ENCODE results near the gene CMTR2.

The CMTR2 gene

GRCh38 chr16:71254832-71255525, 34.2 kb downstream of the CMTR2 start:
- H3K36me3 ChIP-seq (ENCODE audit: control insufficient read depth, insufficient read depth, low read length): no peaks in the 10 kb centered on the region
- no peak overlapping the region for H3K4me3 ChIP-seq (ENCODE audit: low read depth, low read length)
- H3K27me3 ChIP-seq (ENCODE audit: control insufficient read depth, insufficient read depth, low read length): no peaks in the 10 kb centered on the region
- H3K9me3 ChIP-seq (ENCODE audit: control insufficient read depth, insufficient read depth, low read depth, low read length): no peaks in the 10 kb centered on the region
- no peak overlapping the region for H3K9ac ChIP-seq (ENCODE audit: low read length)
- H3K4me1 ChIP-seq (ENCODE audit: control insufficient read depth, insufficient read depth, low read length): peaks cover 11% of the 10 kb centered on the region
- peak overlapping the region; percentile 58; the same call in 1 of the 2 replicates for H3K27ac ChIP-seq (ENCODE audit: low read depth, low read length)

GRCh38 chr16:71250461-71251235, 38.6 kb downstream of the CMTR2 start:
- no peak overlapping the region for H3K9ac ChIP-seq (ENCODE audit: low read length)
- no peaks in the 10 kb centered on the region for H3K27me3 ChIP-seq (ENCODE audit: control insufficient read depth, insufficient read depth, low read length)
- no peaks in the 10 kb centered on the region for H3K36me3 ChIP-seq (ENCODE audit: control insufficient read depth, insufficient read depth, low read length)
- peaks cover 7% of the 10 kb centered on the region for H3K4me1 ChIP-seq (ENCODE audit: control insufficient read depth, insufficient read depth, low read length)
- H3K4me3 ChIP-seq (ENCODE audit: low read depth, low read length): no peak overlapping the region
- H3K27ac ChIP-seq (ENCODE audit: low read depth, low read length): no peak overlapping the region
- H3K9me3 ChIP-seq (ENCODE audit: control insufficient read depth, insufficient read depth, low read depth, low read length): no peaks in the 10 kb centered on the region

- Histone ChIP-seq H3K4me3 (ENCODE audit: low read depth, low read length) (no peak overlapping the region), H3K27me3 (ENCODE audit: control insufficient read depth, insufficient read depth, low read length) (no peaks in the 10 kb centered on the region), H3K9ac (ENCODE audit: low read length) (no peak overlapping the region), H3K36me3 (ENCODE audit: control insufficient read depth, insufficient read depth, low read length) (no peaks in the 10 kb centered on the region), H3K4me1 (ENCODE audit: control insufficient read depth, insufficient read depth, low read length) (no peaks in the 10 kb centered on the region), H3K27ac (ENCODE audit: low read depth, low read length) (no peak overlapping the region), H3K9me3 (ENCODE audit: control insufficient read depth, insufficient read depth, low read depth, low read length) (no peaks in the 10 kb centered on the region)
Measured at GRCh38 chr16:71249399-71249798, 39.8 kb downstream of the CMTR2 start.

- no peaks in the 10 kb centered on the region for H3K4me1 ChIP-seq (ENCODE audit: control insufficient read depth, insufficient read depth, low read length)
Measured at GRCh38 chr16:71247478-71247877, 41.7 kb downstream of the CMTR2 start.

GRCh38 chr16:71246309-71246708, 42.9 kb downstream of the CMTR2 start:
- Histone ChIP-seq H3K4me1 (ENCODE audit: control insufficient read depth, insufficient read depth, low read length) (no peaks in the 10 kb centered on the region), H3K36me3 (ENCODE audit: control insufficient read depth, insufficient read depth, low read length) (no peaks in the 10 kb centered on the region), H3K27ac (ENCODE audit: low read depth, low read length) (no peak overlapping the region), H3K4me3 (ENCODE audit: low read depth, low read length) (no peak overlapping the region), H3K9ac (ENCODE audit: low read length) (no peak overlapping the region), H3K27me3 (ENCODE audit: control insufficient read depth, insufficient read depth, low read length) (no peaks in the 10 kb centered on the region), H3K9me3 (ENCODE audit: control insufficient read depth, insufficient read depth, low read depth, low read length) (no peaks in the 10 kb centered on the region)

More at GRCh38 chr16:71247478-71247877, 41.7 kb downstream of the CMTR2 start:
- Histone ChIP-seq H3K4me3 (ENCODE audit: low read depth, low read length) (no peak overlapping the region), H3K27ac (ENCODE audit: low read depth, low read length) (no peak overlapping the region), H3K9me3 (ENCODE audit: control insufficient read depth, insufficient read depth, low read depth, low read length) (no peaks in the 10 kb centered on the region), H3K36me3 (ENCODE audit: control insufficient read depth, insufficient read depth, low read length) (no peaks in the 10 kb centered on the region), H3K27me3 (ENCODE audit: control insufficient read depth, insufficient read depth, low read length) (no peaks in the 10 kb centered on the region), H3K9ac (ENCODE audit: low read length) (no peak overlapping the region)

GRCh38 chr16:71244521-71244920, 44.7 kb downstream of the CMTR2 start:
- no peaks in the 10 kb centered on the region for H3K36me3 ChIP-seq (ENCODE audit: control insufficient read depth, insufficient read depth, low read length)

GRCh38 chr16:71242601-71243000, 46.6 kb downstream of the CMTR2 start:
- no peaks in the 10 kb centered on the region for H3K4me1 ChIP-seq (ENCODE audit: control insufficient read depth, insufficient read depth, low read length)
- H3K27ac ChIP-seq (ENCODE audit: low read depth, low read length): no peak overlapping the region
- no peaks in the 10 kb centered on the region for H3K36me3 ChIP-seq (ENCODE audit: control insufficient read depth, insufficient read depth, low read length)
- no peaks in the 10 kb centered on the region for H3K9me3 ChIP-seq (ENCODE audit: control insufficient read depth, insufficient read depth, low read depth, low read length)
- no peaks in the 10 kb centered on the region for H3K27me3 ChIP-seq (ENCODE audit: control insufficient read depth, insufficient read depth, low read length)
- H3K4me3 ChIP-seq (ENCODE audit: low read depth, low read length): no peak overlapping the region
- H3K9ac ChIP-seq (ENCODE audit: low read length): no peak overlapping the region

More at GRCh38 chr16:71244521-71244920, 44.7 kb downstream of the CMTR2 start:
- H3K27ac ChIP-seq (ENCODE audit: low read depth, low read length): no peak overlapping the region
- H3K9ac ChIP-seq (ENCODE audit: low read length): no peak overlapping the region
- H3K27me3 ChIP-seq (ENCODE audit: control insufficient read depth, insufficient read depth, low read length): no peaks in the 10 kb centered on the region
- H3K9me3 ChIP-seq (ENCODE audit: control insufficient read depth, insufficient read depth, low read depth, low read length): no peaks in the 10 kb centered on the region
- H3K4me3 ChIP-seq (ENCODE audit: low read depth, low read length): no peak overlapping the region
- H3K4me1 ChIP-seq (ENCODE audit: control insufficient read depth, insufficient read depth, low read length): no peaks in the 10 kb centered on the region

- no peak overlapping the region for H3K4me3 ChIP-seq (ENCODE audit: low read depth, low read length)
- H3K9ac ChIP-seq (ENCODE audit: low read length): no peak overlapping the region
- H3K36me3 ChIP-seq (ENCODE audit: control insufficient read depth, insufficient read depth, low read length): no peaks in the 10 kb centered on the region
- no peaks in the 10 kb centered on the region for H3K9me3 ChIP-seq (ENCODE audit: control insufficient read depth, insufficient read depth, low read depth, low read length)
- H3K27me3 ChIP-seq (ENCODE audit: control insufficient read depth, insufficient read depth, low read length): no peaks in the 10 kb centered on the region
- no peaks in the 10 kb centered on the region for H3K4me1 ChIP-seq (ENCODE audit: control insufficient read depth, insufficient read depth, low read length)
- no peak overlapping the region for H3K27ac ChIP-seq (ENCODE audit: low read depth, low read length)
Measured at GRCh38 chr16:71242036-71242435, 47.2 kb downstream of the CMTR2 start.

Data from HUES6 (cell line).